ENCODE measurements around the gene SVOP. TPM values are rescaled to one million over a fixed set of nuclear protein-coding genes. Genes with fewer than 3 reads are reported as not detected.
A peak's percentile ranks its signal among the peaks of the same experiment; 100 is the strongest.

Gene SVOP
- total and polyA plus RNA-seq, 2 of the 8 experiments (the other 6 are each of a cell fraction or from before 2014, with no cell fraction given): 0.06 TPM; not detected in 1

- TF ChIP-seq NANOG (IDR thresholded peaks at IDR 0.05; ENCODE audit: insufficient read depth, low read depth, low read length, poor library complexity, severe bottlenecking) (peak; percentile 41), TAF1 (IDR thresholded peaks at IDR 0.05; ENCODE audit: low read depth, low read length) (0 out of 2 replicates have a peak, but pooled peaks have one; percentile 28), RBBP5 (IDR thresholded peaks at IDR 0.05; ENCODE audit: borderline replicate concordance, low read depth, low read length) (peak; percentile 61; the same call in 1 of the 2 replicates), EP300 (IDR thresholded peaks at IDR 0.05; ENCODE audit: borderline replicate concordance in 1 of 2, low read depth in 2 of 2, low read length in 2 of 2) (no peak), MAX (IDR thresholded peaks at IDR 0.05) (0 out of 2 replicates have a peak, but pooled peaks have one; percentile 8), SRF (IDR thresholded peaks at IDR 0.05; ENCODE audit: low read depth, low read length) (no peak), YY1 (IDR thresholded peaks at IDR 0.05; ENCODE audit: low read depth, low read length) (0 out of 2 replicates have a peak, but pooled peaks have one; percentile 38)
These were observed 48.7 kb upstream of the SVOP start (continued) for GRCh38 chr12:109069307-109070271.
